ENCODE data around the gene RMND5A.

GRCh38 chr2:86783615-86784339, 63.7 kb downstream of the RMND5A start:
- TF ChIP-seq POLR2A (IDR thresholded peaks at IDR 0.05) (no peak), CTCF (IDR thresholded peaks at IDR 0.05) (no peak)
